ENCODE data around the gene PLA2G2F.

Gene PLA2G2F

GRCh38 chr1:20174937-20175666 is 36.0 kb downstream of the PLA2G2F start:
- no peak for FAIRE-seq

GRCh38 chr1:20178634-20179370 is 39.7 kb downstream of the PLA2G2F start:
- no peak for FAIRE-seq

- no peak for FAIRE-seq
Observed at GRCh38 chr1:20179371-20180128, 40.4 kb downstream of the PLA2G2F start.

GRCh38 chr1:20180129-20180843 is 41.2 kb downstream of the PLA2G2F start:
- no peak for FAIRE-seq

GRCh38 chr1:20180844-20181207 is 41.7 kb downstream of the PLA2G2F start:
- no peak for FAIRE-seq

- no peak for FAIRE-seq
Observed at GRCh38 chr1:20182415-20182814, 43.3 kb downstream of the PLA2G2F start.

GRCh38 chr1:20183035-20183434 is 43.9 kb downstream of the PLA2G2F start:
- FAIRE-seq, result no peak

GRCh38 chr1:20183616-20184271 is 44.6 kb downstream of the PLA2G2F start:
- FAIRE-seq, result no peak

GRCh38 chr1:20184481-20184900 is 45.4 kb downstream of the PLA2G2F start:
- no peak for FAIRE-seq

GRCh38 chr1:20184997-20185833 is 46.1 kb downstream of the PLA2G2F start:
- no peak for FAIRE-seq

- no peak for FAIRE-seq
Observed at GRCh38 chr1:20185834-20186782, 47.0 kb downstream of the PLA2G2F start, which contains the start of the genes PLA2G2C and UBXN10. TSS of gene PLA2G2C (minus strand) at chr1:20186518. CDS start at chr1:20177363, 9,155 bp downstream. TSS of gene UBXN10 (plus strand) at chr1:20186096. CDS start at chr1:20190562, 4,466 bp downstream.

- no peak for FAIRE-seq
Observed at GRCh38 chr1:20187103-20187812, 48.1 kb downstream of the PLA2G2F start.

- no peak for FAIRE-seq
Observed at GRCh38 chr1:20187813-20188454, 48.8 kb downstream of the PLA2G2F start.

- no peak for FAIRE-seq
Observed at GRCh38 chr1:20188455-20188817, 49.3 kb downstream of the PLA2G2F start.

GRCh38 chr1:20189664-20190063 is 50.5 kb downstream of the PLA2G2F start:
- no peak for FAIRE-seq

GRCh38 chr1:20190256-20191160 is 51.4 kb downstream of the PLA2G2F start:
- FAIRE-seq, result no peak

- no peak for FAIRE-seq
Observed at GRCh38 chr1:20191266-20191825, 52.2 kb downstream of the PLA2G2F start.

Measured in colon (tissue), 2 donors.